Activated CD8-positive, alpha-beta memory T cell treated with anti-CD3 and anti-CD28 coated beads for 48 hours (primary cell): ENCODE data around the gene KRTAP12-1.
"Not testable (repeated sequence)": the region's sequence is repeated elsewhere in the genome, so short reads cannot be mapped to it uniquely, and the experiment has no call there.

Experiments
- DNase-seq, 3 experiments: peaks; one replicate each; pipeline ENCODE4 v3.0.0-alpha.2; 2020; ENCODE audit warnings: low read depth in 2 of 3, low spot score in 2 of 3

Gene KRTAP12-1

DNA sequence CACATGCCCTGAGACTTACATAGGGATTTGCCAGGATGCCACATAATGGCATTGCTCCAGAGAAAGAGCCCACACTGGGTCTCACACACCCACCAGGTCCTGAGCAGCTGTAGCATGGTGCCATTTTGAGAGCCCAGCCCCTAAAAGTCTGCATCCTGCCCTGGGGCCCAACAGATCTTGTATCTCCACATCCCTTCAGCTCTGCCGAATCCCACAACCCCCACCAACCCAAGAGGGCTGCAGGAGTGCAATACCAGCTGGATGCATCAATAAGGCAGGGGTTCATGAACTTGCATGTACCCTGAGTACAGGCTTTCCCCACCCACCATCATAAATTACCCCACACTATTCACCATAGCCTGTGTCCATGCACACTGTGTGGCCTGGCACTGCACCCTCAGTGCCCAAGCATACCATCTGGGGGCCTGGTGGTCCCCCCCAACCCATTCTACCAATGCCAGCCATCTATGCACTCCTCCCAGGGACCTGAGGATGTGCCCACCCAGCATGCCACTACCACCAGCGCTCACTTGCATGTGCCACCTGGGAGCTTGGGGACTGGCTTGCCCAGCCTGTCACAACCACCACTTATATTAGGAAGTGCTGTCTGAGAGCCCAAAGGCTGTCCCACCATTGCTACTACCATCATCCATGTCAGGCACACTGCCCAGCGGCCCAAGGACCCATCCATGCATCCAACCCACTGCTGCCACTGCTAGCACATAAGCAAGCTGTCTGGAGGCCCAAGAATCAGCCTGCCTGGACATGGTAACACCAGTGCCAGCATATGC, 11.1 kb downstream of the KRTAP12-1 start:
- DNase-seq: no peak

GRCh38 chr21:44667612-44668011, 14.4 kb downstream of the KRTAP12-1 start:
- DNase-seq: no peak

- DNase-seq: no peak
These were observed 15.3 kb downstream of the KRTAP12-1 start, which contains the start of gene KRTAP12-2 for GRCh38 chr21:44666401-44667320. Gene KRTAP12-2, minus strand, starts transcription at chr21:44666927. Its CDS starts 41 bp downstream, at chr21:44666886.

GRCh38 chr21:44664691-44665090, 17.3 kb downstream of the KRTAP12-1 start:
- no peak for DNase-seq

DNA sequence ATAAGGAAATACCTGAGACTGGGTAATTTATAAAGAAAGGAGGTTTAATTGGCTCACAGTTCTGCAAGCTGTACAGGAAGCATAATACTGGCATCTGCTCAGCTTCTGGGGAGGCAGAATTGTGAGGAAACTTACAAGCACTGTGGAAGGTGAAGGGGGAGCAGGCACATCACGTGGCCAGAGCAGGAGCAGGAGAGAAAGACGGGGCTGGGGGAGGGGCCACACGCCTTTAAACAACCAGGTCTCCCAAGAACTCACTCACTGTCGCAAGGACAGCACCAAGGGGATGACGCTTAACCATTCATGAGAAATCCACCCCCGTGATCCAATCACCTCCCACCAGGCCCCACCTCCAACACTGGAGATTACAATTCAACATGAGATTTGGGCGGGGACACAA, 20.4 kb downstream of the KRTAP12-1 start:
- not testable (repeated sequence) for DNase-seq

DNA sequence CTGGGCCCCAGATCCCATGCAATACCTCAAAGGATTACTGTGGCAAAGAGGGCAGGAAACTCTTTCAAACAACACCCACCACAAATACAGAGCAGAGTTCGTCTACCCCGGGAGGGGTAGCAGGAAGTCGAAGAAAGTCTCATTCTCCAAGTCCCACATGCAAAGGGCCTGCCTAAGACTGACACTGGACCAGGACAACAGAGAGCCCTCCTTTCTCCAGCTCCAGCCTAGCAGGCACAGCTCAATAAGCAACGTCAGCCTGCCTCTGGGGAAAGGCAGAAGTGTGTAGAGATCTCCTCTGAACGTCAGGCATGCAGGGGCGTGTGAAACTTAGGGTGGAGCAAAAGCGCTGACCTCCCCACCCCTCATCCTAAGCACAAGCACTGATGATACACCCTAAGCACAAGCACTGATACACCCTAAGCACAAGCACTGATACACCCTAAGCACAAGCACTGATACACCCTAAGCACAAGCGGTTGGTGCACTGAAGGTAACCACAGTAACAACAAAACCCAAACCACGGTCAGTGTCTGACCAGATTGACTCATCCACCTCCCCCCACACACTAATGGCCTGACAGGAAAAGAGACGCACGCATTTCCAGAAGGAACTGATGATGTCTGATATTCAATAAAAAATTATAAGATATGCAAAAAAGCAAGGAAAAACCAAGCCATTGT, 22.9 kb downstream of the KRTAP12-1 start:
- DNase-seq: no peak

- no peak for DNase-seq
These were observed 23.4 kb downstream of the KRTAP12-1 start for GRCh38 chr21:44658541-44658910.

DNA sequence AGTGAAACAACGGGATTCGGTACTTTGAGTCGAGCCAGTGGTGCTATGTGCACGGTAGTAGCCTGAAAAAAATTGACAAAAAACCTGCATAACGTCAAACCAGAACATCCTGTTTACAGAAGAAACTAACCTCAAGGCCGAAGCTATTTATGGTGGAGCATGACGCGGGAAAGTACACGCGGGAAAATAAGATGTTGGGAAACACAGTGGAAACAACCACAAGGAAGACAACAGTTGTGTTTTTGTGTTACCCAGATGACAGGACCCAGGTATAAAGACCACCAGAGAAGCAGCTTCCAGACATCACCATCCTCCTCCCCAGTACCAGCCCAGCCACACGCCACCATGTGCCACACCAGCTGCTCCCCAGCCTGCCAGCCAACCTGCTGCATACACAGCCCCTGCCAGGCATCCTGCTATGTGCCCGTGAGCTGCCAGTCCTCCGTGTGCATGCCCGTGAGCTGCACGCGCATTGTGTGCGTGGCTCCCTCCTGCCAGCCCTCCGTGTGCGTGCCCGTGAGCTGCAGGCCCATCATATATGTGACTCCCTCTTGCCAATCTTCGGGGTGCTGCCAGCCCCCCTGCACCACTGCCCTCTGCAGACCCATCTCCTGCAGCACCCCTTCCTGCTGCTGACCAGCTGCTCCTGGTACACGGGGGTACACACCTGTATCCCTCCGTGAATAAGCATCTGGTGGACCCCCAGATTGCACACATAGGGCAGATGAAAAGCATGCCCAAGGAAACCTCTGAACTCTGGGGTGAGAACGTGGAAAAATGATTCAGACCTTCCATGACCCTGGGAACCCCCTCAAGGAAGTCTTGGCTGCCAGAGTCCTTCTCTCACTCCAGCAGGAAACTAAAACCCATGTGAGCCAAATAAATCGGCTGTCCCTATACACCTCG, 24.1 kb downstream of the KRTAP12-1 start, which contains the start of gene KRTAP12-3:
Gene KRTAP12-3 (plus strand): TSS at position 298 of the 906 bp plus-strand sequence. CDS start 48 bp downstream, at position 346.
- no peak for DNase-seq

DNA sequence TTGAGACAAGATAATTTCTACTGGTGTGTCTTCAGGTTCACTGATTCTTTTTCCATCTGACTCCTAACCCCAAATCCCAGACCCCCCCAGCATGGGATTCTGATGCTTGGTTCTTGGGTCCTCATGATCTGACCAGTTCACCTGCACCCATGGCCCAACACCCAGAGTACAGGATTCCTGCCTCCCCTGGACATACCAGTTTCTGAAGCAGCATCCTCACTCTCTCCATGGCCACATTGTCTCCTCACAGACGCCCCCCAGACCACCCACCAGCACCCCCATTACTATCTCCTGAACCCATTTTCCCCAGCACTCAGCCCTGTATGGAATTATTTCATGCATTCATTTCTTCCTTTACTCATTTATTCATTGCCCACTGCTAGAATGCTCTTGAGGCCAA, 25.1 kb downstream of the KRTAP12-1 start:
- no peak for DNase-seq

DNA sequence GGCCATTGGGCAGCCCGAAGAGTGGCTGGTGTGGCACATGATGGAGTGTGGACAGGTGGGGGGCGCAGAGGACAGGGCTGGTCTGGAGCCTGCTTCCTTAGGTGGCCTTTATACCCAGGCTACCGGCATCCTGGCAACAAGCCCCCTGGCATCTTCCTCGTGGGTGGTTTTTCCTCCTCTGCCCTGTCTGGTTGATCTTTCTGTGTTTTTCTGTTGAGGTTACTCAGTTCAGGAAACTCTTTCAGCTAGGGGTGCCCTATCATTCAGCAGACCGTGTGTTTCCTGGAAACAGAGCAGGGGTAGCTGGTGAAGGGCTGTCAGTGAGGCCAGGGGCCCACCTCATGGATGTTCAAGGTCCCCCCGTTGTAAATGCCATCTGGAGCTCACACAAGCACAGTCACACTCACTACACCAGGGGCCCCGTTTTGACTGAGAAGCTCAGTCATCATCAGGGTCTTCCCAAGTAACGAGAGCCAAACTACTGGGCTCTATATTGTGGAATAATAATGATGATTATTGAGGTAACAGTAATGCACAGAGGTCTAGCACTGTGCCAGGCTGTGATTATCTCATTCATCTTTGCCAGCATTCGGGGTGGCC, 27.3 kb downstream of the KRTAP12-1 start, which contains the start of gene KRTAP12-4:
Gene KRTAP12-4 (minus strand): TSS at position 84 of the 600 bp plus-strand sequence. CDS start 45 bp downstream, at position 39.
- DNase-seq: no peak

DNA sequence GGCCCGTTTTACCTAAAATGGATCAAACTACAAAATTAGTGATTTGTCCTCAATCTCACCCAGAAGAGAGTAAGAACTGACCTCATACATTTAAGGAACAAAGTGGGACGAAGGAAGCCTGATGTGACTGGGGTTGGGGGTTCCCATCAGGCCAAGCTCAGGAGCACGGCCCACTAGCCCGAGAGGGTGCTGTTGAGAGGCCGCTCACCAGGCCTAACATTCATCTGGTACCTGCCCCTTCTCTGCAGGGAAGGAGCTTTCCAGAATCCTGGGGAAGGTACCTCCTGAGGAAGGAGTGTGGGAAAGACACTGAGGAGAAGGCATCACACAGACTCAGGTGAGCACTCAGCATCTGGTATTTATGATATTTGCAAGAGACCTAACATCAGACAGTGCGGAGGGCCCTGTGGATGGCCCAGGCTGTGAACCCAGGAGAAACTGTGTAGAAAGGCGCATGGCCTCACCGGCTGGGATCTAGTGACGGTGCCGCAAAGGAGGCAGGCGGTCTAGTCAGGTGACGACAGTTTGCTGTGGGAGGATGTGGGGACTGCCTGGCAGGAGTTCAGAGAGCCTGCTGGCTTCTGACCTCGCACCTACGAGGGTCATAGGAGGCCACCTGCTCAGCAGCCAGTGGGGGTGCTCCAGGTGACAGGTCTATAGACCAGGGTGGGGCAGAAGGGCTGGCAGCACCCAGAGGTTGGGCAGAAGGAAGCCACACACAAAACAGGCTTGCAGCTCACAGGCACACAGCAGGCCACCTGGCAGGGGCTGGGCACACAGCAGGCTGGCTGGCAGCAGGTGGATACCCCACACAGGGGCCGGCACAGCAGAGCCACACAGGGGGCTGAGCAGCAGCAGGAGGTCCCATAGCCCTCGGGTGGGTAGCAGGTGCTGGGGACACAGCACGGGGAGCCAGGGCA, 28.0 kb downstream of the KRTAP12-1 start:
- no peak for DNase-seq

DNA sequence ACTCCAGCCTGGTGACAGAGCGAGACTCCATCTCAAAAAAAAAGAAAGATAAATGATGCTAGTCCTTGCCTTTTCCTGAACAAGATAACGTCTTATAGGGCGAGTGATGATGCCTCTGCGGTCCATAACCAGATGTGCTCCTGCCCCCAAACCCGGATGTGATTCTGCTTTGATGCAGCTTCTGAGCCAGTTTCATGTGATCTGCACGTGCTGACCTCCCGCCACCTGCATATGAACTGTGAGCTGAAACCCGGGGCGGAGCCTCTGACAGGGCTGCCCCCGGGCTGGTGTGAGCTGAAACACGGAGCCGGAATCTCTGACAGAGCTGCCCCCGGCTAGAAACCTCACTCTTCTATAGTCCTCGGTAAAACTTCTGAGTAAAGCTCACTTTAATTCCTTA, 28.8 kb downstream of the KRTAP12-1 start:
- DNase-seq: no peak

DNA sequence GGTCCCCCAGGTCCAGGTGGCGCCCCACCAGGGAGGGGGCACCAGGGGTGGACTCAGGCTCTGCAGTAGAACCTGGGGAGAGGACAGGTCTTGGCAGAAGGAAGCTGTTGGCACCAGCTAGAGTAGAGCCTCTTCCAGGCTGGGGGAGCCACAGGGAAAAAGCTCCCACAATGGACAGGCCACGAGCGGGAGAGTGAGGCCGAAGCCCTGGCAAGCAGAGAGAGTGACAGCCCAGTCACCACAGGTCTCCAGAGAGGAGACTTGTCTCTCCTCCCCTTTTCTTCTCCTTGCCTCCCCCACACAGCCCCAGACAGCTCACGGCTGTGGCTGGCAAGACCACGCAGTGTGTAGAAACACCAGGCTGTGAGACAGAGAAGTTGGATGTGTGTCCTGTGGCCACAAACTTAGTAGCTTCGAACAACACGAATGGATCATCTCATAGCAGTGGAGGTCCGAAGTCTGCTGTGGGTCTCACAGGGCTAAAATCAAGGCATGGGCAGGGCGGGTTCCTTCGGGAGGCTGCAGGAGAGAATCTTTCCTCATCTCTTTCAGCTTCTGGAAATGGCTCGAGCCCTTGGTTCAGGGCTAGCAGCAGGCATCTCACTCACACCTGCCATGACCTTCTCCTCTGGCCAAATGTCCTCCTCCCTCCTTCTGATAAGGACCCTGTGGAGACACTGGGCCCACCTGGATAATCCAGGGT, 30.8 kb downstream of the KRTAP12-1 start:
- no peak for DNase-seq

DNA sequence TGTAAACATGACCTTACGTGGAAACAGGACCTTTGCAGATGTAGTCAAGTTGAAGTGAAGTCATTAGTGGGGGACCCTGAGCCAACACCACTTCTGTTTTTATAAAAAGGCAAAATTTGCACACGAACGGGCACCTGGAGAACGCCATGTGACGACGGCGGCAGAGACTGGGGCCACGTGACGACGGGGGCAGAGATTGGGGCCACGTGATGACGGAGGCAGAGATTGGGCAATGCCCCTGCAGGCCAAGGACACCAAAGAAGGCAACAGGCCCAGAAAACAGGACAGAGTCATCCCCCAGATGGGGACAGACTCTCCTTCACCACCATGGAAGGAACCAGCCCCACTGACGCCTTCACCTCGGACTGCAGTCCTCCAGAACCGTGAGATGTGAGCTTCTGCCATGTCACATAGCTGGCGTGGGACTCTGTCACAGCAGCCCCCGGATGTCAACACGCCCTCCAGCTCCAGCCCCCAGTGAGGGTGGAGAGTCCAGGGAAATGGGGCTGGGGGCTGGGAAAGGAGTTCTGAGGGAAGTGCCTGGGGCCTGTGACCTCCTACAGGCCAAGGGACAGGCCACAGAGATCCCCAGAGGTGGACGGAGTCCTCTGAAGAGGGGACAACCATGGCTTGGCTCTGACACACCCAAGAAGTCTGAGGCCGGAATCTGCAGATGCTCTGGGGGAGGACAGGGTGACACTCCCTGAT, 31.5 kb downstream of the KRTAP12-1 start:
- no peak for DNase-seq

GRCh38 chr21:44649521-44650100, 32.4 kb downstream of the KRTAP12-1 start:
- no peak for DNase-seq

GRCh38 chr21:44648557-44649311, 33.2 kb downstream of the KRTAP12-1 start:
- DNase-seq: no peak
